ENCODE data around the gene ARMC8.

DNA sequence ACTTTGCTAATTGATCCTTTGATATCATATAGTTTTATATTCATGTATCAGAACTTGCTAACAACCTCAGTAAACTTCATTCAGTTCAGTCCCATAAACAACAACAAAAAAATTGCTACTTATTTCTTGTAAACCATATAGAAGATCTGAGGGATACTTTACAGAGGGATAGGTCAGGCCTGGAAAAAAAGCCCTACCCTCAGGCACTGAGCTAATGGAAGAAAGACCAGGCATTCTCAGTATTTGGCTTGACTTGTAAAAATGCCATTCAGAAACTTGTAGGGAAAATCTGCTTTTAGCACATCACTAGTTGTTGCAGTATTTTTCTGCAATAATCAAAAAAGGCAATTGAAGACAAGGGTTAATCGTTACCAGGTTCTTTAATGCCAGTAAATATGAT lies 33.1 kb downstream of the ARMC8 start:
- TF ChIP-seq POLR2AphosphoS5 (IDR thresholded peaks at IDR 0.05; ENCODE audit: low read depth, low read length) = no peak
- no peak for TF ChIP-seq TAF1 (IDR thresholded peaks at IDR 0.05; ENCODE audit: borderline replicate concordance, insufficient read depth, low read length)
- TF ChIP-seq, protein P1, sequence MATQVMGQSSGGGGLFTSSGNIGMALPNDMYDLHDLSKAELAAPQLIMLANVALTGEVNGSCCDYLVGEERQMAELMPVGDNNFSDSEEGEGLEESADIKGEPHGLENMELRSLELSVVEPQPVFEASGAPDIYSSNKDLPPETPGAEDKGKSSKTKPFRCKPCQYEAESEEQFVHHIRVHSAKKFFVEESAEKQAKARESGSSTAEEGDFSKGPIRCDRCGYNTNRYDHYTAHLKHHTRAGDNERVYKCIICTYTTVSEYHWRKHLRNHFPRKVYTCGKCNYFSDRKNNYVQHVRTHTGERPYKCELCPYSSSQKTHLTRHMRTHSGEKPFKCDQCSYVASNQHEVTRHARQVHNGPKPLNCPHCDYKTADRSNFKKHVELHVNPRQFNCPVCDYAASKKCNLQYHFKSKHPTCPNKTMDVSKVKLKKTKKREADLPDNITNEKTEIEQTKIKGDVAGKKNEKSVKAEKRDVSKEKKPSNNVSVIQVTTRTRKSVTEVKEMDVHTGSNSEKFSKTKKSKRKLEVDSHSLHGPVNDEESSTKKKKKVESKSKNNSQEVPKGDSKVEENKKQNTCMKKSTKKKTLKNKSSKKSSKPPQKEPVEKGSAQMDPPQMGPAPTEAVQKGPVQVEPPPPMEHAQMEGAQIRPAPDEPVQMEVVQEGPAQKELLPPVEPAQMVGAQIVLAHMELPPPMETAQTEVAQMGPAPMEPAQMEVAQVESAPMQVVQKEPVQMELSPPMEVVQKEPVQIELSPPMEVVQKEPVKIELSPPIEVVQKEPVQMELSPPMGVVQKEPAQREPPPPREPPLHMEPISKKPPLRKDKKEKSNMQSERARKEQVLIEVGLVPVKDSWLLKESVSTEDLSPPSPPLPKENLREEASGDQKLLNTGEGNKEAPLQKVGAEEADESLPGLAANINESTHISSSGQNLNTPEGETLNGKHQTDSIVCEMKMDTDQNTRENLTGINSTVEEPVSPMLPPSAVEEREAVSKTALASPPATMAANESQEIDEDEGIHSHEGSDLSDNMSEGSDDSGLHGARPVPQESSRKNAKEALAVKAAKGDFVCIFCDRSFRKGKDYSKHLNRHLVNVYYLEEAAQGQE (IDR thresholded peaks at IDR 0.05; ENCODE audit: insufficient read depth in 1 of 2, low read depth in 2 of 2, low read length in 2 of 2) = no peak
- no peak for TF ChIP-seq SIN3A (IDR thresholded peaks at IDR 0.05; ENCODE audit: borderline replicate concordance, insufficient read depth, low read length)

Measured in PFSK-1 (cell line).